ENCODE measurements around the gene AFP.

Gene AFP

DNA sequence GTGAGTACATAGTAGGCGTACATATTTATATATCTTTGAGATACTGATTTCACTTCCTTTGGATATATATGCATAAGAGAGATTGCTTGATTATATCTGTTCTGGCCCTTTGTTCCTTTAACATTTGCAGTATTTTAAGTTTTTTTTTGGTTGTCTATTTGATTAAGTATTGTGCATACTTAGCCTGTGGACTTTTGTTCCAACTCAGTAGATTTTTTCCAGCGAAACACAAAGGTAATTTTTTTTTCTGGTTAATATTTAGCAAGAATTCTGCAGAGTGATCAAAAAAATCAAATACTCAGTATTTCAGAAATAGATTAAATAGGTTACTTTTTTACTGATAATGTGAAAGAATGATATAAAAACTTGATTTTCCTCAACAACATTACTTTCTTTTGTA, 45.3 kb downstream of the AFP start, which contains the start of gene AFM:
Gene AFM, plus strand, starts transcription at position 388 of the 400 bp plus-strand sequence. CDS start 31 bp downstream, outside the sequence.
- Histone ChIP-seq H3K27ac (no peak within 1 kb of the TSS), H3K4me1 (no peaks in the 10 kb centered on the region), H3K9me3 (no peaks in the 10 kb centered on the region), H3K4me3 (no peak within 1 kb of the TSS), H3K9ac (no peak within 1 kb of the TSS), H3K4me2 (no peak within 1 kb of the TSS), H4K20me1 (no peaks in the 10 kb centered on the region), H3K27me3 (no peaks in the 10 kb centered on the region), H3K36me3 (no peaks in the 10 kb centered on the region)
- no peak for TF ChIP-seq Cebpa-rat (IDR thresholded peaks at IDR 0.05)

DNA sequence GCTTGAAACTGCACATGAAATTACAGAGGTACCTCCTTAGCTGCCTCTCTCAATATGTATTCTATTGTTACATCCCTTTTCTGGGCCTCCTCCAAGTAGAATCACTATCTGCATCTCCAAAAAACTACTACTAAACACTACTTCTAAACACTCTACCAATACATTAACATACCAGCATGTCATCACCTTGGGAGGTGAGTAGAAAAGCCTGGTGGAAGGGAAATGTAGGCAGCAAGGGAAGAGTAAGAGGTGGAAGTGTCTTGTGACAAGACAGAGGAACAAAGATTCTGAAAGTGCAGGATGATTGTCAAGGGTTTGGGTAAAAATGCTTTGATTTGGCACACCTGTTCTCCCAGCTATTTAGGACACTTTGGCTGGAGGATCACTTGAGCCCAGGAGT, 49.1 kb downstream of the AFP start:
- H3K27me3 ChIP-seq = no peaks in the 10 kb centered on the region
- H3K9ac ChIP-seq = no peak overlapping the region
- no peak overlapping the region for H3K4me3 ChIP-seq
- no peak overlapping the region for H3K4me2 ChIP-seq
- H3K9me3 ChIP-seq = no peaks in the 10 kb centered on the region
- no peak overlapping the region for H3K27ac ChIP-seq
- H3K36me3 ChIP-seq = no peaks in the 10 kb centered on the region
- no peaks in the 10 kb centered on the region for H4K20me1 ChIP-seq
- no peaks in the 10 kb centered on the region for H3K4me1 ChIP-seq
- no peak for TF ChIP-seq Cebpa-rat (IDR thresholded peaks at IDR 0.05)

DNA sequence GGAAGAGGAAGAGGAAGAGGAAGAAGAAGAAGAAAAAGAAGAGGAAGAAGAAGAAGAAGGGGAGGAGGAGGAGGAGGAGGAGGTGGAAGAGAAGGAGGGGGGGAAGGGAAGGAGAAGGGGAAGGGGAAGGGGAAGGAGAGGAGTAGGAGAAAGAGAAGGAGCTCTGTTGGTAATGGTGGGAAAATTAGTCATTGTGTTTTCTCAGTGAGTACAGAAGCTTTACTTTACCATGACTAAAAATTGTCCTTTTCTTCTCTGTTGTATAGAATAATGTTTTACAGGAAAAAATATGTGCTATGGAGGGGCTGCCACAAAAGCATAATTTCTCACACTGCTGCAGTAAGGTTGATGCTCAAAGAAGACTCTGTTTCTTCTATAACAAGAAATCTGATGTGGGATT, 49.6 kb downstream of the AFP start:
- Histone ChIP-seq H3K9ac (no peak overlapping the region), H3K9me3 (no peaks in the 10 kb centered on the region), H3K4me3 (no peak overlapping the region), H3K4me2 (no peak overlapping the region), H3K4me1 (no peaks in the 10 kb centered on the region), H3K27me3 (no peaks in the 10 kb centered on the region), H3K36me3 (no peaks in the 10 kb centered on the region), H3K27ac (no peak overlapping the region), H4K20me1 (no peaks in the 10 kb centered on the region)
- no peak for TF ChIP-seq Cebpa-rat (IDR thresholded peaks at IDR 0.05)

DNA sequence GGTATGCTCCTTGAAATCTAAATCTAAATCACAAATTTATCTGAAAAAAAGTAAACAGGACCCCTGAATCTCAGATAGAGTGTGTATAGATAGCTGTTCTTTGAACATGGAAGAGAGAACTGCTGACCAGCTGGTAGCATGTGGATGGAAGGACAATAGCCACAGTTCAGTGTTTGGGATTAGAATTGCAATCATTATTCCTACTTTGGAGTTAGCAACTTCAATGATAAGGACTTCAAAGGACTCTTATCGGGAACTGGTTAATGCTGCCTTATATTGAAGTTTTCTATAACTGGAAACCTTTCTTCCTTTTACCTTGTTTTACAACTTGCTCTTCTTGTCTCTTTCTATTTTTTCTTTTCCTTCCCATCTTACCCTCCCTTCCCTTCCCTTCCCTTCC, 50.5 kb downstream of the AFP start:
- Histone ChIP-seq H3K9ac (no peak overlapping the region), H3K36me3 (no peaks in the 10 kb centered on the region), H4K20me1 (no peaks in the 10 kb centered on the region), H3K4me2 (no peak overlapping the region), H3K27ac (no peak overlapping the region), H3K4me1 (no peaks in the 10 kb centered on the region), H3K27me3 (no peaks in the 10 kb centered on the region), H3K9me3 (no peaks in the 10 kb centered on the region), H3K4me3 (no peak overlapping the region)
- TF ChIP-seq Cebpa-rat (IDR thresholded peaks at IDR 0.05) = no peak

DNA sequence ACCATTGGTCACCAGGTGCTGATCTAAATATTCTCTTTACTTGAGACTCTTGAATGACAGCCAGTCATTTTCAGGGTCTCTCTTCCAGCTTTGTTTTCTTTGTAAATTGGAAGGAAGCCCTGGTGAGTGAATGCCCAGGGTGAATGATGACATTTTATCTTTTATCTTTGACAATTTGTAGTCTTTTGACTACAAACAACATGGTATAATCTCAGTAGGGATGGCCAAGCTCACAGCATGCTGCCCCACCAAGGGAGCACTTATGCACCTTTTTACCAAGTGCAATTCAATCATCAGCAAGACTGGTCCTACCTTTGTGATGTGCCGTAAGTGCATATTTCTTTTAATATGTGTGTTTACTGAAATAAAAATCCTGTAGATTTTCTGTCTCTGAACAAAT, 51.2 kb downstream of the AFP start:
- no peak for TF ChIP-seq Cebpa-rat (IDR thresholded peaks at IDR 0.05)
- Histone ChIP-seq H3K4me3 (no peak overlapping the region), H3K4me2 (no peak overlapping the region), H3K36me3 (no peaks in the 10 kb centered on the region), H3K4me1 (no peaks in the 10 kb centered on the region), H4K20me1 (no peaks in the 10 kb centered on the region), H3K27ac (no peak overlapping the region), H3K9ac (no peak overlapping the region), H3K27me3 (no peaks in the 10 kb centered on the region), H3K9me3 (no peaks in the 10 kb centered on the region)

DNA sequence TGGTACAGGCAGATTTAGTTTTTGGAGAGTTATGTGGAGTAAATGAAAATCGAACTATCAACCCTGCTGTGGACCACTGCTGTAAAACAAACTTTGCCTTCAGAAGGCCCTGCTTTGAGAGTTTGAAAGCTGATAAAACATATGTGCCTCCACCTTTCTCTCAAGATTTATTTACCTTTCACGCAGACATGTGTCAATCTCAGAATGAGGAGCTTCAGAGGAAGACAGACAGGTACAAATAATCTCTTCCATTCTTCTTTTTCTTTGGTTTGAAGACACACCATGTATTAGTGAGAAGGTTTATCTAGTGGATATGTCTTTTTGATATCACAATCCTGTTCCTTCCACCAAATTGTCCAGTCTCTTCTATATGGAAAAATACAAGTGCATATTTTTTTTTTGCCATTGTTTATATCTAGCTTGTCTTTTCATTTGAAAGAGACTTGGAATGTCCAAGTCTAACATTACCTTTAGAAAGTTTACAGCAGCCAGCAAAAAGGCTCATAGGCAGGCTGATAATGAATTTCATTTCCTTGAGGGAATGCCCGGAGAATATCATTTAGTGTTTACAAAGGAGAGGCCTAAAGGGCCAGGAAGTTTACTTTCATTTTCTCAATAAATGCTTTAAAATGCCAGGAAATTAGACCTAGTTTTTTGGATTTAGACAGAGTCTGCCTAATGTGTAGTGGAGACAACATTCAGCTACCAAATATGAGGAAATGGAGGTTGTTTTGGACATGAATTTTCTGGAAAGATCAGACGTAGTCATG, 64.2 kb downstream of the AFP start:
- Histone ChIP-seq H4K20me1 (no peaks in the 10 kb centered on the region), H3K27me3 (no peaks in the 10 kb centered on the region), H3K27ac (no peak overlapping the region), H3K4me3 (no peak overlapping the region), H3K9me3 (no peaks in the 10 kb centered on the region), H3K4me1 (peaks cover 16% of the 10 kb centered on the region), H3K9ac (no peak overlapping the region), H3K4me2 (no peak overlapping the region), H3K36me3 (no peaks in the 10 kb centered on the region)
- TF ChIP-seq Cebpa-rat (IDR thresholded peaks at IDR 0.05) = no peak

DNA sequence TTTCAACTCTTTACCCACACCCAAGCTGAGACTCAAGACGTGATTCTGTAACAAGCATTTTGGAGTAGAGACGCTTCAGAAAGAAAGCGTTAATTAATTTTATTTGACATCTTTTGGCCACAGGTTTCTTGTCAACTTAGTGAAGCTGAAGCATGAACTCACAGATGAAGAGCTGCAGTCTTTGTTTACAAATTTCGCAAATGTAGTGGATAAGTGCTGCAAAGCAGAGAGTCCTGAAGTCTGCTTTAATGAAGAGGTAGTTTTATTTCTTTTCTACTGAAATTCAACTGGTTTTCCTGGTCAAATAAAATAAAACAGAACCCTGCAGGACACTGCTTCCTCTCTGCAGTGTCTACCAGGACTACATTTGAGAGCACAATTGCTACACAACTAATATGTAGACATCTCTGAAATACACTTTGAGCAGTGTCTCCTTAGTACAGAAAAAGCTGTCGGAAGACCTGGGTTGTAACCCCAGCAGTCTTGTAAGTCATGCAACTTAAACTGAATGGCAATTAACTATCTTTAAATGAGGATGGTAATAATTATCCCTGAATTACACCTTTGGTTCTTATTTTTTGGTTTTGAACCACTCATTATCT, 65.7 kb downstream of the AFP start:
- no peaks in the 10 kb centered on the region for H3K27me3 ChIP-seq
- H3K4me3 ChIP-seq = no peak overlapping the region
- H3K4me1 ChIP-seq = 0 out of 2 replicates have a peak, but pooled peaks cover 5% of the 10 kb centered on the region
- H3K9me3 ChIP-seq = no peaks in the 10 kb centered on the region
- TF ChIP-seq Cebpa-rat (IDR thresholded peaks at IDR 0.05) = no peak
- H3K27ac ChIP-seq = no peak overlapping the region
- no peaks in the 10 kb centered on the region for H3K36me3 ChIP-seq
- no peaks in the 10 kb centered on the region for H4K20me1 ChIP-seq
- no peak overlapping the region for H3K4me2 ChIP-seq
- H3K9ac ChIP-seq = no peak overlapping the region

DNA sequence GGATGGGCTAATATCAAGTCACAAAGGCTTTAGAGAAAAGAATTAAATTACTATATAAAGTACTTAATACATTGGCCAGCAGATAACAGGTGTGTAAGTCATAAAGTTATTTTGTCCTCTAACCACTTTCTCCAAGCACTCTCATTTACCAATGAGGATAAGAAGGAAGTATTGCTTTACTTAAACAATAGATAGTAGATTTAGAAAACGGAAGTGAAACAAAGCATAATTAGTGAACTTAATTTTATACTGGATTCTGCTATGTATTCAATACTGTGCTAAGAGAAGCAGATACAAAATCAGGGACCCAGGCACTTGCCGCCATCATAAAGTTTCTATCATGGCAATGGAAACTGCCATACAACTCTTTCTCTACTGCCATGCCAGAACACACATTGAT, 69.5 kb downstream of the AFP start:
- no peaks in the 10 kb centered on the region for H3K4me1 ChIP-seq
- TF ChIP-seq Cebpa-rat (IDR thresholded peaks at IDR 0.05) = no peak
- no peak overlapping the region for H3K4me2 ChIP-seq

More for the DNA sequence above, 69.5 kb downstream of the AFP start:
- Histone ChIP-seq H3K27ac (no peak overlapping the region), H3K27me3 (no peaks in the 10 kb centered on the region), H3K36me3 (no peaks in the 10 kb centered on the region), H3K9me3 (no peaks in the 10 kb centered on the region), H3K4me3 (no peak overlapping the region), H4K20me1 (no peaks in the 10 kb centered on the region), H3K9ac (no peak overlapping the region)
